ENCODE measurements around the gene ZHX3. TPM values are rescaled to one million over a fixed set of nuclear protein-coding genes. Genes with fewer than 3 reads are reported as not detected.

ZHX3 gene
- total and polyA plus RNA-seq, 11 donors = 10.9 to 43.9 (median 32.3) TPM

- H3K36me3 ChIP-seq = no peaks in the 10 kb centered on the region
- DNase-seq (peak in 1 of 5 donors; percentile 36), ATAC-seq (no peak)
- H3K9me3 ChIP-seq = no peaks in the 10 kb centered on the region
- intact Hi-C loops (cut with DNase I) = loop anchor here in 6 of 10 donors (5.0 to 10.0 kb wide), 9 partner anchors 34 to 554 kb away; partner anchors contain the start of gene ZHX3 (in 1 of the 6)
- H3K27me3 ChIP-seq = peaks cover 0 to 4% (median 0%) of the 10 kb centered on the region in 9 donors
- H3K27ac ChIP-seq = peak overlapping the region; percentile 89 to 100 (median 98)
- TF ChIP-seq CTCF (IDR thresholded peaks at IDR 0.05) (no peak), POLR2A (IDR thresholded peaks at IDR 0.05) (no peak)
- peaks cover 12 to 69% (median 59%) of the 10 kb centered on the region in 12 donors for H3K4me1 ChIP-seq
- peak overlapping the region; percentile 56 to 100 (median 94) for H3K4me3 ChIP-seq
- 11 to 15% (median 13%) methylated on average over 8 to 12 of the region's 12 CpGs for WGBS, 4 donors
Measured at GRCh38 chr20:41138475-41139226, 178.9 kb downstream of the ZHX3 start.

GRCh38 chr20:41137614-41138474, 179.7 kb downstream of the ZHX3 start:
- H3K36me3 ChIP-seq = no peaks in the 10 kb centered on the region
- peaks cover 0 to 4% (median 0%) of the 10 kb centered on the region in 9 donors for H3K27me3 ChIP-seq
- intact Hi-C loops (cut with DNase I) = loop anchor here in 7 of 10 donors (2.0 to 10.0 kb wide), 12 partner anchors 34 to 554 kb away; partner anchors contain the start of genes LPIN3 (in 1 of the 7) and ZHX3 (in 1 of the 7)
- ATAC-seq (peak; percentile 16 to 53 (median 40)), DNase-seq (peak; percentile 81 to 91 (median 86))
- WGBS, 4 donors = 0 to 2% (median 1%) methylated on average over 24 to 66 of the region's 66 CpGs
- H3K9me3 ChIP-seq = no peaks in the 10 kb centered on the region
- H3K4me3 ChIP-seq = peak overlapping the region; percentile 56 to 100 (median 94)
- TF ChIP-seq CTCF (IDR thresholded peaks at IDR 0.05) = no peak
- TF ChIP-seq POLR2A (IDR thresholded peaks at IDR 0.05) = peak in 1 of 2 donors; percentile 26
- peak overlapping the region; percentile 89 to 100 (median 98) for H3K27ac ChIP-seq
- peaks cover 9 to 61% (median 52%) of the 10 kb centered on the region in 12 donors for H3K4me1 ChIP-seq

GRCh38 chr20:41136680-41137613, 180.6 kb downstream of the ZHX3 start, which contains the start of gene PLCG1:
PLCG1 (plus strand) TSS chr20:41137543; CDS start chr20:41137642, 99 bp downstream.
- Histone ChIP-seq H3K9me3 (no peaks in the 10 kb centered on the region), H3K27me3 (peaks cover 0 to 4% (median 0%) of the 10 kb centered on the region in 9 donors), H3K4me3 (peak within 1 kb of the TSS; percentile 56 to 100 (median 94)), H3K36me3 (no peaks in the 10 kb centered on the region), H3K4me1 (peaks cover 6 to 52% (median 43%) of the 10 kb centered on the region in 12 donors), H3K27ac (peak within 1 kb of the TSS; percentile 89 to 100 (median 98))
- peak; percentile 38 to 85 for TF ChIP-seq POLR2A (IDR thresholded peaks at IDR 0.05)
- TF ChIP-seq CTCF (IDR thresholded peaks at IDR 0.05) = peak in 1 of 12 donors; percentile 12
- ATAC-seq (peak; percentile 76 to 89 (median 85)), DNase-seq (peak; percentile 91 to 95 (median 93))
- 0 to 1% (median 0%) methylated on average over 33 to 121 of the region's 121 CpGs for WGBS, 4 donors
- intact Hi-C loops (cut with DNase I) = loop anchor here in 7 of 10 donors (1.0 to 10.0 kb wide), 13 partner anchors 35 to 555 kb away; partner anchors contain the start of genes LPIN3 (in 3 of the 7) and ZHX3 (in 1 of the 7)

Data from heart left ventricle (tissue), 16 donors.